K562 (cell line): Measurements from ENCODE around the gene GMDS. TPM values are rescaled to one million over a fixed set of nuclear protein-coding genes. Genes with fewer than 3 reads are reported as not detected.

Experiments
- ATAC-seq: fragments of 200-7000 bp; cut with Tn5 transposase; 3 replicates; pipeline ENCODE4 v1.9.1; 2020; ENCODE audit warnings: moderate library complexity
- BruUV-seq: library from RNA; stranded (reverse); fragments of 400-500 nt; replicated peaks from 2 replicates; lab custom pipeline; 2021; lab: Mats Ljungman, UMichigan
- CTCF ChIA-PET: fragments of 300-600 bp; formaldehyde crosslinking; extraction: SDS; loops from one replicate; lab custom pipeline; 2021; ENCODE audit warnings: low intra/inter-chr PET ratio; lab: Yijun Ruan, JAX
- POLR2A ChIA-PET: fragments of 300-600, 350-650 bp; sonication (Branson Sonifier 250); formaldehyde crosslinking; extraction: SDS; loops from one replicate; lab custom pipeline; 2021; ENCODE audit warnings: antibody characterized with exemption, inconsistent platforms; lab: Yijun Ruan, JAX
- DNase-seq, 4 experiments: peaks; one replicate each; pipeline versions ENCODE4 v3.0.0 to v3.0.0-alpha.2; 2011 to 2018; ENCODE audit warnings: low spot score in 3 of 4, mixed read lengths in 3 of 4; ENCODE audit errors: extremely low read depth in 1 of 4
- FAIRE-seq: peaks from 2 replicates; lab custom pipeline; 2011; peaks lifted over from hg19 to GRCh38; lab: Jason Lieb, UNC
- H2AFZ ChIP-seq: 2 replicates; pipeline ENCODE4 v1.6.0; 2011; ENCODE audit warnings: low read depth, low read length, control low read depth, inconsistent platforms
- H3K27ac ChIP-seq: fragments of 200-600 bp; 3 replicates; pipeline ENCODE4 v1.8.0; 2011; ENCODE audit warnings: low read depth, mild to moderate bottlenecking, control low read depth, inconsistent platforms, low read length, moderate library complexity, mixed read lengths; ENCODE audit errors: extremely low read depth
- H3K27me3 ChIP-seq, 2 experiments: fragments of 300-600 bp in 1 of 2; 2 replicates in 1 of 2; 3 replicates in 1 of 2; pipeline versions ENCODE4 v1.6.0 to v1.8.0; 2011; ENCODE audit warnings: inconsistent platforms in 2 of 2, low read length in 2 of 2, mild to moderate bottlenecking in 1 of 2, mixed read lengths in 1 of 2, moderate library complexity in 1 of 2; ENCODE audit not compliant: control insufficient read depth in 2 of 2, insufficient read depth in 2 of 2
- H3K36me3 ChIP-seq: fragments of 300-600 bp; 3 replicates; pipeline ENCODE4 v1.8.0; 2011; ENCODE audit warnings: mild to moderate bottlenecking, low read length, inconsistent platforms; ENCODE audit not compliant: control insufficient read depth, insufficient read depth
- H3K4me1 ChIP-seq, 2 experiments: fragments of 200-600 bp in 1 of 2; replicated peaks in 1 of 2; 2 replicates in 1 of 2; 3 replicates in 1 of 2; pipeline versions ENCODE4 v1.5.1 to v1.8.0; 2011; ENCODE audit warnings: inconsistent platforms in 2 of 2, low read length in 2 of 2, mild to moderate bottlenecking in 1 of 2, mixed read lengths in 1 of 2, moderate library complexity in 1 of 2; ENCODE audit not compliant: control insufficient read depth in 2 of 2, insufficient read depth in 2 of 2
- H3K4me2 ChIP-seq: 2 replicates; pipeline ENCODE4 v1.6.1; 2011; ENCODE audit warnings: low read length, control low read depth, inconsistent platforms, mixed read lengths; ENCODE audit not compliant: insufficient read depth
- H3K4me3 ChIP-seq: fragments of 200-600 bp; sonication (generic), shearing (Covaris generic); 2 replicates; pipeline ENCODE4 v1.5.1; 2016; ENCODE audit warnings: control low read depth, inconsistent platforms
- H3K79me2 ChIP-seq: fragments of 200-600 bp; 3 replicates; pipeline ENCODE4 v1.8.0; 2011; ENCODE audit warnings: low read length, inconsistent platforms; ENCODE audit not compliant: control insufficient read depth, insufficient read depth
- H3K9ac ChIP-seq, 2 experiments: 2 replicates each; pipeline versions ENCODE4 v1.6.0 to v1.6.1; 2011; ENCODE audit warnings: low read depth in 2 of 2, low read length in 2 of 2, control low read depth in 1 of 2, inconsistent platforms in 1 of 2, mild to moderate bottlenecking in 1 of 2, mixed read lengths in 1 of 2; ENCODE audit not compliant: insufficient read depth in 1 of 2
- H3K9me1 ChIP-seq: one replicate; pipeline ENCODE4 v1.6.0; 2011; ENCODE audit warnings: inconsistent platforms, mild to moderate bottlenecking, low read length, moderate library complexity; ENCODE audit not compliant: control insufficient read depth, insufficient read depth
- H3K9me3 ChIP-seq: replicated peaks from 2 replicates; pipeline ENCODE4 v1.5.1; 2011; ENCODE audit warnings: low read depth, low read length, inconsistent platforms; ENCODE audit not compliant: control insufficient read depth, insufficient read depth
- H4K20me1 ChIP-seq: replicated peaks from 2 replicates; pipeline ENCODE4 v1.6.1; 2011; ENCODE audit warnings: low read length, inconsistent platforms, mixed read lengths; ENCODE audit not compliant: control insufficient read depth, insufficient read depth
- CBX1 ChIP-seq: sonication (generic); IDR thresholded peaks from 2 replicates; pipeline ENCODE4 v1.6.1; 2016; ENCODE audit warnings: antibody characterized with exemption, low read depth, mild to moderate bottlenecking
- E2F3 ChIP-seq: fragments of 250-450 bp; sonication (Bioruptor Pico); IDR thresholded peaks from 2 replicates; pipeline ENCODE4 v1.4.0; 2020; ENCODE audit warnings: mild to moderate bottlenecking
- FOXJ2 ChIP-seq: fragments of 200-800 bp; sonication (Bioruptor generic); IDR thresholded peaks from 2 replicates; pipeline ENCODE4 v1.6.1; 2016; ENCODE audit warnings: missing genetic modification characterization, missing compliant biosample characterization
- HDAC1 ChIP-seq, 2 experiments: fragments of 450-650 bp; IDR thresholded peaks; 2 replicates each; pipeline ENCODE4 v1.6.1; 2016 to 2017; ENCODE audit warnings: inconsistent platforms in 1 of 2, mild to moderate bottlenecking in 1 of 2, moderate library complexity in 1 of 2
- HNRNPLL ChIP-seq: fragments of 200-400 bp; formaldehyde crosslinking; IDR thresholded peaks from 2 replicates; pipeline ENCODE4 v1.6.1; 2017; ENCODE audit warnings: low read length, low read depth, mild to moderate bottlenecking; ENCODE audit not compliant: poor library complexity, severe bottlenecking
- ILF3 ChIP-seq: fragments of 450-650 bp; IDR thresholded peaks from 2 replicates; pipeline ENCODE4 v1.6.1; 2018; ENCODE audit warnings: antibody characterized with exemption, mild to moderate bottlenecking, moderate library complexity, borderline replicate concordance
- JUN ChIP-seq, 2 experiments: sonication (generic) in 1 of 2; formaldehyde crosslinking in 1 of 2; IDR thresholded peaks; 2 replicates each; pipeline versions ENCODE4 v1.6.1 to v1.8.0; 2012 to 2022; ENCODE audit warnings: borderline replicate concordance in 2 of 2, mild to moderate bottlenecking in 2 of 2, improper control_type of control experiment in 1 of 2, low read depth in 1 of 2, low read length in 1 of 2, missing genetic modification reagents in 1 of 2
- MAX ChIP-seq: sonication (generic); formaldehyde crosslinking; IDR thresholded peaks from 2 replicates; pipeline ENCODE4 v1.9.0; 2022; ENCODE audit warnings: mild to moderate bottlenecking, missing genetic modification reagents
- NKRF ChIP-seq: fragments of 450-650 bp; IDR thresholded peaks from 2 replicates; pipeline ENCODE4 v1.6.1; 2016; ENCODE audit warnings: borderline replicate concordance
- POLR2G ChIP-seq: fragments of 200-400 bp; formaldehyde crosslinking; IDR thresholded peaks from 2 replicates; pipeline ENCODE4 v1.6.1; 2017; ENCODE audit warnings: low read depth, mild to moderate bottlenecking, antibody characterized with exemption, low read length, moderate library complexity
- RBM39 ChIP-seq: fragments of 200-400 bp; formaldehyde crosslinking; optimal IDR thresholded peaks from 2 replicates; pipeline ENCODE3; 2018; ENCODE audit warnings: low read depth, low read length
- SMAD3 ChIP-seq: fragments of 450-650 bp; formaldehyde crosslinking; conservative IDR thresholded peaks from 2 replicates; pipeline ENCODE4 v1.4.0; 2020; ENCODE audit warnings: mild to moderate bottlenecking
- SMARCE1 ChIP-seq: fragments of 450-650 bp; IDR thresholded peaks from 2 replicates; pipeline ENCODE4 v1.7.1; 2016; ENCODE audit warnings: mild to moderate bottlenecking
- TCF3 ChIP-seq: sonication (generic); formaldehyde crosslinking; IDR thresholded peaks from 2 replicates; pipeline ENCODE4 v1.4.0; 2020; ENCODE audit warnings: mild to moderate bottlenecking, missing genetic modification reagents
- WHSC1 ChIP-seq: IDR thresholded peaks from one replicate; pipeline ENCODE4 v1.6.1; 2012; ENCODE audit warnings: low read length, control low read depth, inconsistent platforms
- ZBTB1 ChIP-seq: sonication (generic); formaldehyde crosslinking; IDR thresholded peaks from 2 replicates; pipeline ENCODE4 v1.8.1; 2023; ENCODE audit warnings: missing genetic modification reagents, low read depth, mild to moderate bottlenecking, borderline replicate concordance
- ZFP91 ChIP-seq: sonication (generic); formaldehyde crosslinking; IDR thresholded peaks from 2 replicates; pipeline ENCODE4 v1.8.0; 2022; ENCODE audit warnings: mild to moderate bottlenecking, missing genetic modification reagents
- ZNF551 ChIP-seq: fragments of 250-450 bp; sonication (Bioruptor Pico); IDR thresholded peaks from 2 replicates; pipeline ENCODE4 v1.5.0; 2021; ENCODE audit warnings: mild to moderate bottlenecking, moderate library complexity
- ZNF79 ChIP-seq: fragments of 250-450 bp; sonication (Bioruptor Pico); IDR thresholded peaks from 2 replicates; pipeline ENCODE4 v1.4.0; 2020; ENCODE audit warnings: low read depth, mild to moderate bottlenecking, moderate library complexity
- WGBS: fragments of 100-300 bp; shearing (Covaris generic); methylation state at CpG from one replicate; pipeline ENCODE4 v1.1.6; 2016; ENCODE audit warnings: low coverage, mixed read lengths; ENCODE audit not compliant: insufficient coverage; ENCODE audit errors: missing lambda C conversion rate; 5-methylcytosine and 5-hydroxymethylcytosine counted together
- in situ Hi-C: fragments of 300-500 bp; cut with MboI; formaldehyde crosslinking; loops from 4 replicates; pipeline ENCODE4 v1.15.0; 2018; ENCODE audit warnings: inconsistent platforms, mixed read lengths
- intact Hi-C: fragments of 100-400 bp; cut with micrococcal nuclease; formaldehyde crosslinking; loops from 2 replicates; pipeline ENCODE4 v1.14.2; 2022
- polyA plus RNA-seq, 8 experiments: library from polyadenylated mRNA; depleted of rRNA in 4 of 8; stranded (reverse) in 5 of 8; unstranded in 3 of 8; fragments of >200 nt; fragmentation: Nextera tagmentation in 2 of 8; fragmentation: Illumina TruSeq in 1 of 8; extraction: Ambion mirVana in 2 of 8; extraction: Trizol in 1 of 8; gene quantifications; 2 replicates each; pipeline versions ENCODE4 v1.2.1 to v1.2.3, GENCODE V29; 2011 to 2014; ENCODE audit warnings: inconsistent platforms in 1 of 8, missing spikeins in 1 of 8
- total RNA-seq, 7 experiments: library from RNA; depleted of rRNA in 6 of 7; stranded (reverse); fragments of >200 nt in 6 of 7; fragmentation: Illumina TruSeq in 2 of 7; extraction: Trizol in 2 of 7; gene quantifications; 2 replicates each; pipeline versions ENCODE4 v1.2.1 to v1.2.3, GENCODE V29; 2011 to 2021; ENCODE audit warnings: low replicate concordance in 1 of 7

Gene GMDS
- total and polyA plus RNA-seq, 9 of the 15 experiments (the other 6 are each of a cell fraction or from before 2014, with no cell fraction given), result 0.48 to 31.8 (median 13.4) TPM

- TF ChIP-seq RBM39, result no peak
- TF ChIP-seq WHSC1, result no peak
- no peak for TF ChIP-seq NKRF
- TF ChIP-seq TCF3, result no peak
- TF ChIP-seq SMAD3 (CRISPR knock-in tag), result no peak
- TF ChIP-seq HDAC1 (IDR thresholded peaks at IDR 0.05), result no peak
Observed at GRCh38 chr6:1678201-1678600, 567.2 kb downstream of the GMDS start (continued).

- CTCF ChIA-PET, result no interaction called here
- Histone ChIP-seq H3K4me2 (no peak overlapping the region), H3K4me1 (no peaks in the 10 kb centered on the region), H3K9me1 (no peaks in the 10 kb centered on the region), H4K20me1 (no peaks in the 10 kb centered on the region), H2AFZ (no peak overlapping the region), H3K79me2 (no peaks in the 10 kb centered on the region), H3K4me3 (no peak overlapping the region), H3K27ac (no peak overlapping the region), H3K27me3 (peaks cover 4 to 24% of the 10 kb centered on the region in 2 experiments), H3K36me3 (no peaks in the 10 kb centered on the region), H3K9ac (no peak overlapping the region), H3K9me3 (no peaks in the 10 kb centered on the region)
- BruUV-seq, result no TSS peak
- ATAC-seq, result no peak
- in situ Hi-C loops, result no loop called here
- no peak for FAIRE-seq
- 0% methylated on average over 2 of the region's 2 CpGs for WGBS
- POLR2A ChIA-PET, result no interaction called here
- no peak for DNase-seq
- intact Hi-C loops, result loop anchor here (10.0 kb wide), 1 partner anchor 898 kb away; no protein-coding TSS in a partner anchor
- TF ChIP-seq MAX (CRISPR knock-in tag) (no peak), POLR2G (no peak), ZNF551 (CRISPR knock-in tag) (no peak), E2F3 (CRISPR knock-in tag) (no peak), SMARCE1 (no peak), ILF3 (no peak), FOXJ2 (tag) (no peak), JUN (IDR thresholded peaks at IDR 0.05; ENCODE audit: borderline replicate concordance, low read depth, low read length) (no peak), JUN (CRISPR knock-in tag; IDR thresholded peaks at IDR 0.05; ENCODE audit: borderline replicate concordance) (no peak), HNRNPLL (no peak), ZNF79 (CRISPR knock-in tag) (no peak), ZFP91 (no peak), CBX1 (no peak), ZBTB1 (CRISPR knock-in tag) (no peak)
Observed at GRCh38 chr6:1672379-1672778, 573.0 kb downstream of the GMDS start.
